Chondrocyte (in vitro differentiated cells): Measurements from ENCODE around the gene UBE2QL1. TPM values are rescaled to one million over a fixed set of nuclear protein-coding genes. Genes with fewer than 3 reads are reported as not detected.

Experiments used
- DNase-seq: peaks from one replicate; pipeline ENCODE4 v3.0.0; 2021; ENCODE audit warnings: mixed read lengths, low spot score
- H3K27ac Mint-ChIP-seq: one replicate; pipeline ENCODE4 v1.8.0; 2021; ENCODE audit warnings: mild to moderate bottlenecking, moderate library complexity, mixed read lengths; ENCODE audit not compliant: unreplicated experiment
- H3K27me3 Mint-ChIP-seq: 2 replicates; pipeline ENCODE4 v1.8.0; 2021; ENCODE audit warnings: low read depth, mixed read lengths
- H3K36me3 Mint-ChIP-seq: 2 replicates; pipeline ENCODE4 v1.8.0; 2021; ENCODE audit warnings: low read depth, mixed read lengths
- H3K4me1 Mint-ChIP-seq: 2 replicates; pipeline ENCODE4 v1.8.0; 2021; ENCODE audit warnings: low read depth, mild to moderate bottlenecking, mixed read lengths
- H3K4me3 Mint-ChIP-seq: one replicate; pipeline ENCODE4 v1.8.0; 2021; ENCODE audit warnings: mild to moderate bottlenecking, moderate library complexity, mixed read lengths; ENCODE audit not compliant: unreplicated experiment
- H3K9me3 Mint-ChIP-seq: 2 replicates; pipeline ENCODE4 v1.8.0; 2021; ENCODE audit warnings: low read depth, mixed read lengths
- CTCF ChIP-seq: fragments of 200-600 bp; sonication (generic); IDR thresholded peaks from 2 replicates; pipeline ENCODE4 v1.5.0; 2021; ENCODE audit warnings: antibody characterized with exemption, mild to moderate bottlenecking, moderate library complexity
- total RNA-seq: library from RNA; stranded (reverse); gene quantifications from 3 replicates; pipeline ENCODE4 v1.2.1, GENCODE V29; 2021

The UBE2QL1 gene
- total RNA-seq, 1 donor from 2014 or later, result 0.17 TPM

GRCh38 chr5:6485441-6485840 is 36.8 kb downstream of the UBE2QL1 start:
- Mint-ChIP-seq H3K4me1 (no peaks in the 10 kb centered on the region), H3K27me3 (peaks cover 28% of the 10 kb centered on the region), H3K9me3 (no peaks in the 10 kb centered on the region), H3K4me3 (no peak overlapping the region), H3K36me3 (no peaks in the 10 kb centered on the region), H3K27ac (no peak overlapping the region)
- DNase-seq, result no peak
- no peak for TF ChIP-seq CTCF

DNA sequence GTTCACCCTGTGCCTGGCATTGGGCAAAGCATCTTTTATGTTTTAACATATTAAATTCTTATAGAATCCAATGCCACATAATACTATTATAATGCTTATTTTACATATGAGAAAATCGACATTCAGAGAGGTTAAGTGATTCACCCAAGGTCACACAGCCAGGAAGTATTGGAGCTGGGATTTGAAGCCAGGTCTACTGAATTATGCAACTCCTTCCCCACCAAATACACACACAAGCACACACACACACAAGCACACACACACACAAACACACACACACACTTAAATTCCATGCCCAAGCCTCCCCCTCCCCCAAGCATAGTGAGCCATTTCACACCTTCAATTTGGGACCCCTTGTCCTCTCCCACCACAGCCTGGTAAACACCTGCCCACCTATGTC is 37.4 kb downstream of the UBE2QL1 start:
- Mint-ChIP-seq H3K27ac (no peak overlapping the region), H3K4me3 (no peak overlapping the region), H3K9me3 (no peaks in the 10 kb centered on the region), H3K36me3 (no peaks in the 10 kb centered on the region), H3K4me1 (no peaks in the 10 kb centered on the region), H3K27me3 (peaks cover 28% of the 10 kb centered on the region)
- DNase-seq, result no peak
- TF ChIP-seq CTCF, result no peak

DNA sequence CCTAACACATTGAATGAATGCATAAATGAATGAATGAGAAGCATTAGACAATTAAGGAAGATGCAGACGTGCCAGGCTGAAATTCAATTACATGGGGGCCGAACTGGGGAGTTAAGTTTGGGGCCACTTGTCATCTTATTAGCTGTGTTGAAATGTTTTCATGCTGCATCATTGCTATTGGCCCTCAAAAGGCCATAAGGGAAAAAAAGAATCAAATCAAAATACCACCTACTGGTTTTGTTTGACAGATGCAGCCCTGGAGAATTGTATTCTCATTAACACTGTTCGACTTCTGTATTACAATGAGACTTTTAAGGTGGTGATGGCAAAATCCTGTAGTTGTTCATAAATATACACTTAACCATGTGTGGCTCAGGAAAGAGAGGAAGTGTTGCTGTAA is 38.4 kb downstream of the UBE2QL1 start:
- Mint-ChIP-seq H3K36me3 (no peaks in the 10 kb centered on the region), H3K27me3 (peaks cover 34% of the 10 kb centered on the region), H3K4me1 (no peaks in the 10 kb centered on the region), H3K4me3 (no peak overlapping the region), H3K27ac (no peak overlapping the region), H3K9me3 (no peaks in the 10 kb centered on the region)
- DNase-seq, result no peak
- TF ChIP-seq CTCF, result no peak

- Mint-ChIP-seq H3K4me3 (no peak overlapping the region), H3K27ac (no peak overlapping the region), H3K9me3 (no peaks in the 10 kb centered on the region), H3K4me1 (no peaks in the 10 kb centered on the region), H3K36me3 (no peaks in the 10 kb centered on the region), H3K27me3 (peaks cover 37% of the 10 kb centered on the region)
- no peak for TF ChIP-seq CTCF
- DNase-seq, result no peak
Measured at GRCh38 chr5:6488021-6488420, 39.4 kb downstream of the UBE2QL1 start.

- H3K4me1 Mint-ChIP-seq, result no peaks in the 10 kb centered on the region
Measured at GRCh38 chr5:6489643-6490185, 41.1 kb downstream of the UBE2QL1 start.

More at GRCh38 chr5:6489643-6490185, 41.1 kb downstream of the UBE2QL1 start:
- H3K36me3 Mint-ChIP-seq, result no peaks in the 10 kb centered on the region
- no peak overlapping the region for H3K4me3 Mint-ChIP-seq
- no peak overlapping the region for H3K27ac Mint-ChIP-seq
- peaks cover 33% of the 10 kb centered on the region for H3K27me3 Mint-ChIP-seq
- DNase-seq, result no peak
- no peak for TF ChIP-seq CTCF
- H3K9me3 Mint-ChIP-seq, result no peaks in the 10 kb centered on the region
